Psoas muscle (tissue), 8 donors: Measurements from ENCODE around the gene SLC25A22. TPM values are rescaled to one million over a fixed set of nuclear protein-coding genes. Genes with fewer than 3 reads are reported as not detected.

Experiments
- ATAC-seq, 4 donors: fragments of 200-7000 bp; cut with Tn5 transposase; one replicate each; pipeline ENCODE4 v1.9.1; 2020; ENCODE audit warnings: moderate library complexity in 3 of 4, mild to moderate bottlenecking in 2 of 4
- DNase-seq, 2 donors: peaks; one replicate each; pipeline ENCODE4 v3.0.0-alpha.2; 2020
- H3K27ac ChIP-seq: fragments of 200-600 bp; one replicate; pipeline ENCODE4 v1.8.0; 2022
- H3K27me3 ChIP-seq, 3 donors: fragments of 200-600 bp in 1 of 3; one replicate each; pipeline versions ENCODE4 v1.6.1 to v1.8.0; 2013 to 2022; ENCODE audit warnings: low read length in 2 of 3, mild to moderate bottlenecking in 2 of 3, moderate library complexity in 1 of 3; ENCODE audit not compliant: insufficient read depth in 3 of 3
- H3K36me3 ChIP-seq, 2 donors: fragments of 200-600 bp in 1 of 2; one replicate each; pipeline versions ENCODE4 v1.6.1 to v1.8.0; 2013 to 2022; ENCODE audit warnings: low read depth in 1 of 2, mild to moderate bottlenecking in 1 of 2, moderate library complexity in 1 of 2; ENCODE audit not compliant: insufficient read depth in 1 of 2
- H3K4me1 ChIP-seq: fragments of 200-600 bp; one replicate; pipeline ENCODE4 v1.8.0; 2022
- H3K4me3 ChIP-seq: fragments of 200-600 bp; one replicate; pipeline ENCODE4 v1.8.0; 2022; ENCODE audit warnings: mild to moderate bottlenecking
- H3K9me3 ChIP-seq: fragments of 200-600 bp; one replicate; pipeline ENCODE4 v1.8.0; 2022
- CTCF ChIP-seq: fragments of 200-600 bp; IDR thresholded peaks from one replicate; pipeline ENCODE4 v1.8.0; 2022; ENCODE audit warnings: antibody characterized with exemption
- WGBS, 3 donors: extraction: QIAGEN DNeasy Blood & Tissue Kit; methylation state at CpG; one replicate each; pipeline versions ENCODE4 v1.1.6 to v1.1.7; 2013; 5-methylcytosine and 5-hydroxymethylcytosine counted together
- intact Hi-C, 2 donors: fragments of 100-400 bp; cut with DNase I; formaldehyde crosslinking; loops; one replicate each; pipeline versions ENCODE4 v1.11.0 to v1.14.2; 2022
- polyA plus RNA-seq, 3 donors: library from polyadenylated mRNA; stranded (reverse); fragments of 200-250 nt; gene quantifications; one replicate each; pipeline ENCODE4 v1.2.3, GENCODE V29; 2013
- total RNA-seq, 4 donors: library from RNA; stranded (reverse); fragmentation: NEBNext Ultra II Directional in 2 of 4; extraction: Animal tissue kit (Norgen Biotek cat#: 25700) in 2 of 4; gene quantifications; one replicate each; pipeline versions ENCODE4 v1.2.1 to v1.2.4, GENCODE V29; 2021 to 2023
- donor health status: healthy with polysubstance abuse.
- donor health status: DM: no; HTN: no; CAD: no; lungs with moderate emphysema.
- donor health status: Bipolar disorder and iron deficiency.
- donor health status: healthy.
- donor health status: DM: yes; HTN: yes; CAD: no.
- donor health status: DM: no; HTN: no; CAD: no.
- donor health status: DM: no; HTN: no; CAD: no.
- donor health status: DM: yes; HTN: yes; CAD: no.

The SLC25A22 gene
- total and polyA plus RNA-seq, 7 donors, result 0.49 to 4.3 (median 1.6) TPM

GRCh38 chr11:788009-788640 lies 10.0 kb downstream of the SLC25A22 start:
- 64 to 66% (median 66%) methylated on average over 28 of the region's 28 CpGs for WGBS, 3 donors
- H3K4me3 ChIP-seq, result no peak overlapping the region
- TF ChIP-seq CTCF, result no peak
- no peaks in the 10 kb centered on the region for H3K36me3 ChIP-seq
- intact Hi-C loops, result no loop called here
- peaks cover 14% of the 10 kb centered on the region for H3K4me1 ChIP-seq
- ATAC-seq (no peak), DNase-seq (peak in 1 of 2 donors; percentile 50)
- no peak overlapping the region for H3K27ac ChIP-seq
- peaks cover 0 to 30% (median 11%) of the 10 kb centered on the region in 3 donors for H3K27me3 ChIP-seq
- no peaks in the 10 kb centered on the region for H3K9me3 ChIP-seq

- H3K27ac ChIP-seq, result no peak overlapping the region
- intact Hi-C loops, result no loop called here
- peaks cover 0 to 28% (median 11%) of the 10 kb centered on the region in 3 donors for H3K27me3 ChIP-seq
- H3K36me3 ChIP-seq, result no peaks in the 10 kb centered on the region
- no peaks in the 10 kb centered on the region for H3K9me3 ChIP-seq
- peaks cover 21% of the 10 kb centered on the region for H3K4me1 ChIP-seq
- ATAC-seq (no peak), DNase-seq (no peak)
- no peak for TF ChIP-seq CTCF
- no peak overlapping the region for H3K4me3 ChIP-seq
- WGBS, 3 donors, result 84 to 90% (median 89%) methylated on average over 22 to 24 of the region's 24 CpGs
These were observed 10.9 kb downstream of the SLC25A22 start for GRCh38 chr11:787084-787675.

- no peak overlapping the region for H3K27ac ChIP-seq
- peaks cover 0 to 28% (median 9%) of the 10 kb centered on the region in 3 donors for H3K27me3 ChIP-seq
- H3K9me3 ChIP-seq, result no peaks in the 10 kb centered on the region
- TF ChIP-seq CTCF, result no peak
- H3K36me3 ChIP-seq, result no peaks in the 10 kb centered on the region
- no peak for DNase-seq
- peaks cover 21% of the 10 kb centered on the region for H3K4me1 ChIP-seq
- H3K4me3 ChIP-seq, result no peak overlapping the region
- intact Hi-C loops, result no loop called here
- ATAC-seq, result no peak
- WGBS, 3 donors, result 71 to 82% (median 81%) methylated on average over 23 to 24 of the region's 24 CpGs
These were observed 11.6 kb downstream of the SLC25A22 start for GRCh38 chr11:786235-787083.

GRCh38 chr11:783581-784015 lies 14.5 kb downstream of the SLC25A22 start:
- intact Hi-C loops, result no loop called here
- peaks cover 0 to 9% of the 10 kb centered on the region in 2 donors for H3K36me3 ChIP-seq
- peaks cover 22% of the 10 kb centered on the region for H3K4me1 ChIP-seq
- H3K27ac ChIP-seq, result peak overlapping the region; percentile 74
- DNase-seq, result peak; percentile 87 to 96
- H3K9me3 ChIP-seq, result no peaks in the 10 kb centered on the region
- peak; percentile 92 to 97 (median 94) for ATAC-seq
- peak; percentile 69 for TF ChIP-seq CTCF
- H3K27me3 ChIP-seq, result peaks cover 0 to 12% (median 4%) of the 10 kb centered on the region in 3 donors
- WGBS, 3 donors, result 8 to 17% (median 12%) methylated on average over 24 of the region's 24 CpGs
- H3K4me3 ChIP-seq, result peak overlapping the region; percentile 2
